Skeletal muscle satellite cell (primary cell): ENCODE measurements around the gene CBX2.
A peak's percentile ranks its signal among the peaks of the same experiment; 100 is the strongest.

Source experiments
- H3K27me3 ChIP-seq: 2 replicates; pipeline ENCODE4 v1.7.0; 2013; ENCODE audit warnings: low read length; ENCODE audit not compliant: control insufficient read depth, insufficient read depth
- H3K36me3 ChIP-seq: 2 replicates; pipeline ENCODE4 v1.7.0; 2013; ENCODE audit warnings: mild to moderate bottlenecking, control low read depth, low read length; ENCODE audit not compliant: insufficient read depth
- H3K4me1 ChIP-seq: 2 replicates; pipeline ENCODE4 v1.7.0; 2013; ENCODE audit warnings: low read length; ENCODE audit not compliant: control insufficient read depth, insufficient read depth
- H3K4me2 ChIP-seq: 2 replicates; pipeline ENCODE4 v1.7.0; 2013; ENCODE audit warnings: mild to moderate bottlenecking, low read length
- H3K4me3 ChIP-seq: 2 replicates; pipeline ENCODE4 v1.7.0; 2013; ENCODE audit warnings: low read length
- H3K9ac ChIP-seq: 2 replicates; pipeline ENCODE4 v1.7.0; 2013; ENCODE audit warnings: mild to moderate bottlenecking, low read depth, low read length, moderate library complexity
- H3K9me3 ChIP-seq: replicated peaks from 2 replicates; pipeline ENCODE4 v1.7.0; 2013; ENCODE audit warnings: mild to moderate bottlenecking, control low read depth, low read length

The CBX2 gene

DNA sequence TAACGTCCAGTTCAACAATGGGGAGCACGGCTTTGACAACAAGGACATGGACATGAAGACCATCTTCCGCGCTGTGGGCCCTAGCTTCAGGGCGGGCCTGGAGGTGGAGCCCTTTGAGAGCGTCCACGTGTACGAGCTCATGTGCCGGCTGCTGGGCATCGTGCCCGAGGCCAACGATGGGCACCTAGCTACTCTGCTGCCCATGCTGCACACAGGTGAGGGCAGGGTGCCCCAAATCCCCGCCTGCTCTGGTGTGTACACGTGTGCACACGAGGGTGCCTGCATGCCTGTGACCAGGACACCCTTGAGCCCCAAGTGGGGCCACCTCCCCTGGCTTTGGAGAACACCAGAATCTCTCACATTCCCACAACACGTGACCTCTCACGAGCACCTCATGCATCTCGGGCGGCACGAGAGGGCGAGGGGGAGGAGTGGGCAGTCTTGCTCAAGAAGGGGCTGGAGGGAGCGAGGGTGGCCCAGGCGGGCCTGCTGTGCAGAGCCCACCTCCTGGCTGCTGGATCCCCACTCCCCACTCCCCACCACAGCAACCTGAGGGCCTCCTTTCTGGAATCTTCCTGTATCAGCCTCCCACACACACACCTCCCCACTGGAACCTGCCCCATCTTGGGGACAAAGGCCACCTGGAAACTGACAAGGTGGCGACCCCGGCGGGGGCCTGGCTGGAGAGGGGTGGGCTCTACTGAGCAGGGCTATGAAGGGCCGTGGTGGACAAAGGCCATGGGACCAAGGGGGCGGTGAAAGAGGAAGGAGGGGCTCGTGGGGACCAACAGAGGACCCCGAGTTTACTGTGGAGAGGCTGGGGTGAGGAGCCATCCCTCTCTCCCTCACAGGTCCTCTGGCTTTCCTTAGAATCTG is 40.7 kb upstream of the CBX2 start:
- H3K4me3 ChIP-seq = no peak overlapping the region
- no peak overlapping the region for H3K4me2 ChIP-seq
- H3K9ac ChIP-seq = no peak overlapping the region
- H3K27me3 ChIP-seq = peaks cover 40% of the 10 kb centered on the region
- peaks cover 3% of the 10 kb centered on the region for H3K4me1 ChIP-seq
- no peaks in the 10 kb centered on the region for H3K36me3 ChIP-seq
- no peaks in the 10 kb centered on the region for H3K9me3 ChIP-seq

GRCh38 chr17:79737922-79738578 is 39.9 kb upstream of the CBX2 start:
- H3K9ac ChIP-seq = no peak overlapping the region
- H3K4me3 ChIP-seq = no peak overlapping the region
- no peak overlapping the region for H3K4me2 ChIP-seq
- H3K4me1 ChIP-seq = peaks cover 3% of the 10 kb centered on the region
- H3K36me3 ChIP-seq = no peaks in the 10 kb centered on the region
- peaks cover 44% of the 10 kb centered on the region for H3K27me3 ChIP-seq
- H3K9me3 ChIP-seq = no peaks in the 10 kb centered on the region

- H3K9ac ChIP-seq = no peak overlapping the region
- H3K9me3 ChIP-seq = no peaks in the 10 kb centered on the region
- no peak overlapping the region for H3K4me3 ChIP-seq
- no peaks in the 10 kb centered on the region for H3K36me3 ChIP-seq
- peaks cover 3% of the 10 kb centered on the region for H3K4me1 ChIP-seq
- H3K4me2 ChIP-seq = no peak overlapping the region
- peaks cover 49% of the 10 kb centered on the region for H3K27me3 ChIP-seq
Observed at GRCh38 chr17:79738643-79739042, 39.3 kb upstream of the CBX2 start.

- no peaks in the 10 kb centered on the region for H3K36me3 ChIP-seq
- peaks cover 53% of the 10 kb centered on the region for H3K27me3 ChIP-seq
- no peaks in the 10 kb centered on the region for H3K9me3 ChIP-seq
- H3K4me3 ChIP-seq = no peak overlapping the region
- peaks cover 3% of the 10 kb centered on the region for H3K4me1 ChIP-seq
- H3K9ac ChIP-seq = no peak overlapping the region
- H3K4me2 ChIP-seq = no peak overlapping the region
Observed at GRCh38 chr17:79739148-79740062, 38.5 kb upstream of the CBX2 start.

DNA sequence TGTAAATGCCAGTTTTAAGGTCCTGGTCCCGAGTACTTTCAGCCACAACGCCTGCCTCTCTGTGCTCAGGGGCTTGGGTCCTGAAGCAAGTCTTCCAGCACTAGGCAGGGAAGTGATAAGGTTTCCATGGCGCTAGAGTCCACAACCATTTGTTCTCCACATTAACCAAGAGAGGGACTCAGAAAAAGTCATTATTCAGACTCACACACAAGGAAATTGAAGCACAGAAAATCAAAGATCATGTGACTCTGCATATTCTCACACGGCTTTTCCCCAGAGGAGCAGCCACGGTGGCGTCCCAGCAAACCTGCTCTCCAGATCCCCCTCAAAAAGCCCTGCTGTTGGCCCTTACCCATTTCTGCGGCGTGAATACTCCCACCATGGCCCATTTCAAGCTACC is 37.5 kb upstream of the CBX2 start:
- Histone ChIP-seq H3K4me1 (peaks cover 3% of the 10 kb centered on the region), H3K27me3 (peaks cover 57% of the 10 kb centered on the region), H3K4me3 (no peak overlapping the region), H3K9me3 (no peaks in the 10 kb centered on the region), H3K4me2 (no peak overlapping the region), H3K36me3 (no peaks in the 10 kb centered on the region), H3K9ac (no peak overlapping the region)

GRCh38 chr17:79741401-79741750 is 36.6 kb upstream of the CBX2 start:
- H3K27me3 ChIP-seq = peaks cover 63% of the 10 kb centered on the region
- H3K4me2 ChIP-seq = no peak overlapping the region
- peaks cover 3% of the 10 kb centered on the region for H3K4me1 ChIP-seq
- no peaks in the 10 kb centered on the region for H3K9me3 ChIP-seq
- H3K4me3 ChIP-seq = no peak overlapping the region
- no peaks in the 10 kb centered on the region for H3K36me3 ChIP-seq
- no peak overlapping the region for H3K9ac ChIP-seq

- Histone ChIP-seq H3K27me3 (peaks cover 69% of the 10 kb centered on the region), H3K9me3 (no peaks in the 10 kb centered on the region), H3K4me1 (peaks cover 3% of the 10 kb centered on the region), H3K9ac (no peak overlapping the region), H3K4me2 (peak overlapping the region; percentile 52), H3K4me3 (no peak overlapping the region), H3K36me3 (no peaks in the 10 kb centered on the region)
Observed at GRCh38 chr17:79741751-79742588, 36.0 kb upstream of the CBX2 start.

GRCh38 chr17:79742589-79742918 is 35.4 kb upstream of the CBX2 start:
- no peak overlapping the region for H3K9ac ChIP-seq
- H3K4me1 ChIP-seq = peaks cover 3% of the 10 kb centered on the region
- H3K27me3 ChIP-seq = peaks cover 71% of the 10 kb centered on the region
- H3K9me3 ChIP-seq = no peaks in the 10 kb centered on the region
- no peak overlapping the region for H3K4me2 ChIP-seq
- no peaks in the 10 kb centered on the region for H3K36me3 ChIP-seq
- no peak overlapping the region for H3K4me3 ChIP-seq

DNA sequence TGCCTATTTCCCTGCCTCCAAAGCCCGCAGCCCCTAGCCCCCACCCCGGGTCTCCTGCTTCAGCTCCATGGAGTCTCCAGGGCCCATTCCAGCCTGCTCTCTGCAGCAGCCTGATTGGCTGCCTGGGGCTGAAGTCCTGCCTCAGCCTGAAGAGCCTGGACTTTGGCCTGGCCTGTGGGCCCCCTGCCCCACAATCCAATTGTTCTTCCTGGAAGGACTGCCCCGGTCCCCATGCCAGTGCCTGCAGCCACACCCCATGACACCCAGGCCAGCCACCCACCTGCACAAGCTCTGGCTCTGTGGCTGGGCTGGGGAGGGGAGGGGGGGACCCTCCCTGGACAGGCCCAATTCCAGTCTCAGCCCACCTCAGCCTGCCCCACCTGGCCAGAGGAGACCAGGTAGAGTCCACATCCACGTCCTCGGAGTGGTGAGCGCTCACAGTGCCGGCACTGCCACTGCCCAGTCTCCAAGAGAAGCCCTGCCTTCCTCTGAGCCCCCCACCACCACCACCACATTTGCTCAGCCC is 34.9 kb upstream of the CBX2 start:
- H3K9ac ChIP-seq = no peak overlapping the region
- H3K4me1 ChIP-seq = peaks cover 3% of the 10 kb centered on the region
- H3K36me3 ChIP-seq = no peaks in the 10 kb centered on the region
- H3K9me3 ChIP-seq = no peaks in the 10 kb centered on the region
- H3K27me3 ChIP-seq = peaks cover 72% of the 10 kb centered on the region
- H3K4me3 ChIP-seq = no peak overlapping the region
- H3K4me2 ChIP-seq = no peak overlapping the region

GRCh38 chr17:79743614-79744013 is 34.3 kb upstream of the CBX2 start:
- H3K27me3 ChIP-seq = peaks cover 73% of the 10 kb centered on the region
- no peaks in the 10 kb centered on the region for H3K9me3 ChIP-seq
- no peaks in the 10 kb centered on the region for H3K36me3 ChIP-seq

More at GRCh38 chr17:79743614-79744013, 34.3 kb upstream of the CBX2 start:
- no peak overlapping the region for H3K4me2 ChIP-seq
- no peak overlapping the region for H3K4me3 ChIP-seq
- H3K9ac ChIP-seq = no peak overlapping the region
- peaks cover 3% of the 10 kb centered on the region for H3K4me1 ChIP-seq
